Measurements from ENCODE around the gene PMPCB.

Gene PMPCB

GRCh38 chr7:103292122-103292521 lies 5.1 kb upstream of the PMPCB start:
- no peaks in the 10 kb centered on the region for H3K27me3 ChIP-seq (ENCODE audit: control insufficient read depth, insufficient read depth, low read length)
- H3K4me1 ChIP-seq (ENCODE audit: control insufficient read depth, insufficient read depth, low read length): no peaks in the 10 kb centered on the region
- H3K9me3 ChIP-seq (ENCODE audit: control insufficient read depth, low read length): no peaks in the 10 kb centered on the region
- no peaks in the 10 kb centered on the region for H3K36me3 ChIP-seq (ENCODE audit: control insufficient read depth, insufficient read depth, low read length)
- no peak overlapping the region for H3K9ac ChIP-seq (ENCODE audit: low read length)
- H3K4me3 ChIP-seq (ENCODE audit: low read length): no peak overlapping the region

GRCh38 chr7:103293526-103293925 lies 3.7 kb upstream of the PMPCB start:
- H3K4me3 ChIP-seq (ENCODE audit: low read length): no peak overlapping the region
- no peaks in the 10 kb centered on the region for H3K36me3 ChIP-seq (ENCODE audit: control insufficient read depth, insufficient read depth, low read length)
- no peaks in the 10 kb centered on the region for H3K9me3 ChIP-seq (ENCODE audit: control insufficient read depth, low read length)
- peaks cover 6% of the 10 kb centered on the region for H3K4me1 ChIP-seq (ENCODE audit: control insufficient read depth, insufficient read depth, low read length)
- no peaks in the 10 kb centered on the region for H3K27me3 ChIP-seq (ENCODE audit: control insufficient read depth, insufficient read depth, low read length)
- H3K9ac ChIP-seq (ENCODE audit: low read length): no peak overlapping the region

GRCh38 chr7:103297837-103298179 lies 573 bp downstream of the PMPCB start:
- peaks cover 11% of the 10 kb centered on the region for H3K4me1 ChIP-seq (ENCODE audit: control insufficient read depth, insufficient read depth, low read length)
- H3K9ac ChIP-seq (ENCODE audit: low read length): peak overlapping the region; percentile 85
- H3K9me3 ChIP-seq (ENCODE audit: control insufficient read depth, low read length): no peaks in the 10 kb centered on the region
- H3K4me3 ChIP-seq (ENCODE audit: low read length): peak overlapping the region; percentile 60
- no peaks in the 10 kb centered on the region for H3K27me3 ChIP-seq (ENCODE audit: control insufficient read depth, insufficient read depth, low read length)
- H3K36me3 ChIP-seq (ENCODE audit: control insufficient read depth, insufficient read depth, low read length): no peaks in the 10 kb centered on the region

DNA sequence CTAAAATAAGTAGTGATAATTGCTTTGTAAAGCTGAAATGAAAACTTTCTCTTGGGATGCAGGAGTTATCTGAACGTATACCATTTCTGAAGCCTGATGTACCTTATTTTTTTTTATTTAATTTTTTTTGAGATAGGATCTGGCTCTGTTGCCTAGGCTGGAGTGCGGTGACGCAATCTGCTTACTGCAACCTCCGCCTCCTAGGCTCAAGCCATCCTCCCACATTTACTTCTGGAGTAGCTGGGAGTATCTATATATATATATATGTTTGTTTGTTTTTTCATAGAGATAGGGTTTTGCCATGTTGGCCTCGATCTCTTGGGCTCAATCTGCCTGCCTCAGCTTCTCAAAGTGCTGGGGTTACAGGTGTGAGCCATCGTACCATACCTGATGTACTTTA lies 2.4 kb downstream of the PMPCB start:
- Histone ChIP-seq H3K4me3 (ENCODE audit: low read length) (no peak overlapping the region), H3K4me1 (ENCODE audit: control insufficient read depth, insufficient read depth, low read length) (peaks cover 11% of the 10 kb centered on the region), H3K9me3 (ENCODE audit: control insufficient read depth, low read length) (no peaks in the 10 kb centered on the region), H3K27me3 (ENCODE audit: control insufficient read depth, insufficient read depth, low read length) (no peaks in the 10 kb centered on the region), H3K36me3 (ENCODE audit: control insufficient read depth, insufficient read depth, low read length) (no peaks in the 10 kb centered on the region), H3K9ac (ENCODE audit: low read length) (no peak overlapping the region)

DNA sequence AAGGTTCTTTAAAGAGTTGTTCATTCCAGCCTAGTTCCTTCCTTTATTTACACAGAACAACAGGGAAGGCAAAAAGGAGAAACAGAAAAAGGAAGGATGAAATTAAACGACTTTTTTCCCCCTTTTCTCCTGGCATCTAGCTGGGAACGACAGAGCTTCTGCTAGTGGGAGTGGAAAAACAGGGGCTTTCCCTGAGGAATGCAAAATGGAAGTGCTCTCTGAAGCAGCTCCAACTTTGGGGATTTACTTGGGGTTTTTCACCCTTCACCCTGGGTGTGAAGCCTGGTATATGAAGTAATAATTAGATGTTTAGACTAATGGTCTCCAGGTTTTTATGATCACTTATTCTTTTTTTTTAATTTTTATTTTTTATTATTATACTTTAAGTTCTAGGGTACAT lies 4.2 kb downstream of the PMPCB start:
- Histone ChIP-seq H3K9me3 (ENCODE audit: control insufficient read depth, low read length) (no peaks in the 10 kb centered on the region), H3K27me3 (ENCODE audit: control insufficient read depth, insufficient read depth, low read length) (no peaks in the 10 kb centered on the region), H3K36me3 (ENCODE audit: control insufficient read depth, insufficient read depth, low read length) (no peaks in the 10 kb centered on the region)

GRCh38 chr7:103307503-103308231 lies 10.4 kb downstream of the PMPCB start:
- Histone ChIP-seq H3K36me3 (ENCODE audit: control insufficient read depth, insufficient read depth, low read length) (no peaks in the 10 kb centered on the region), H3K4me1 (ENCODE audit: control insufficient read depth, insufficient read depth, low read length) (no peaks in the 10 kb centered on the region)

More for the DNA sequence above, 4.2 kb downstream of the PMPCB start:
- no peak overlapping the region for H3K9ac ChIP-seq (ENCODE audit: low read length)
- H3K4me1 ChIP-seq (ENCODE audit: control insufficient read depth, insufficient read depth, low read length): peaks cover 11% of the 10 kb centered on the region
- H3K4me3 ChIP-seq (ENCODE audit: low read length): no peak overlapping the region

DNA sequence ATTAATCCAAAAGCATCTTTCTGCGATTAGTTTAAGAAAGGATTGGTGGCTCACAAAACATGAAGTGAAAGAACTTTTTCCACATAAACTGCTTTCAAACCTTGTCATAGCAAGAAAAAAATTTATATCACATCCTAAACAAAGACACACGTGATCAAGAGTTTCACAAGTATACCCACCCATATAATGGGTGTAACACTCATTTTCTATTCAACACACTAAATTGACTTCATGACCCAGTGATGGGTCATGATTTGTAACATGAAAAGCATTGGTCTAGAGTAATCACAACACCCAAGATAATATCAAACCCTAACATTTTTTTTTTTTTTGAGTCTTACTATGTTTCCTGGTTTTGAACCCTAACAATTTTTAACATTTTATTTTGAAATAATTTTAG lies 17.6 kb downstream of the PMPCB start:
- no peaks in the 10 kb centered on the region for H3K27me3 ChIP-seq (ENCODE audit: control insufficient read depth, insufficient read depth, low read length)
- H3K4me1 ChIP-seq (ENCODE audit: control insufficient read depth, insufficient read depth, low read length): no peaks in the 10 kb centered on the region
- no peak overlapping the region for H3K9ac ChIP-seq (ENCODE audit: low read length)
- H3K4me3 ChIP-seq (ENCODE audit: low read length): no peak overlapping the region
- no peaks in the 10 kb centered on the region for H3K36me3 ChIP-seq (ENCODE audit: control insufficient read depth, insufficient read depth, low read length)
- no peaks in the 10 kb centered on the region for H3K9me3 ChIP-seq (ENCODE audit: control insufficient read depth, low read length)

More at GRCh38 chr7:103307503-103308231, 10.4 kb downstream of the PMPCB start:
- H3K9ac ChIP-seq (ENCODE audit: low read length): no peak overlapping the region
- no peaks in the 10 kb centered on the region for H3K27me3 ChIP-seq (ENCODE audit: control insufficient read depth, insufficient read depth, low read length)
- H3K9me3 ChIP-seq (ENCODE audit: control insufficient read depth, low read length): no peaks in the 10 kb centered on the region
- H3K4me3 ChIP-seq (ENCODE audit: low read length): no peak overlapping the region

- no peak overlapping the region for H3K4me3 ChIP-seq (ENCODE audit: low read length)
- H3K9ac ChIP-seq (ENCODE audit: low read length): no peak overlapping the region
- no peaks in the 10 kb centered on the region for H3K27me3 ChIP-seq (ENCODE audit: control insufficient read depth, insufficient read depth, low read length)
- H3K36me3 ChIP-seq (ENCODE audit: control insufficient read depth, insufficient read depth, low read length): no peaks in the 10 kb centered on the region
- H3K4me1 ChIP-seq (ENCODE audit: control insufficient read depth, insufficient read depth, low read length): no peaks in the 10 kb centered on the region
- H3K9me3 ChIP-seq (ENCODE audit: control insufficient read depth, low read length): no peaks in the 10 kb centered on the region
Measured at GRCh38 chr7:103316380-103316941, 19.2 kb downstream of the PMPCB start.

GRCh38 chr7:103317009-103317408 lies 19.8 kb downstream of the PMPCB start:
- no peaks in the 10 kb centered on the region for H3K4me1 ChIP-seq (ENCODE audit: control insufficient read depth, insufficient read depth, low read length)
- no peaks in the 10 kb centered on the region for H3K9me3 ChIP-seq (ENCODE audit: control insufficient read depth, low read length)
- no peaks in the 10 kb centered on the region for H3K27me3 ChIP-seq (ENCODE audit: control insufficient read depth, insufficient read depth, low read length)
- H3K9ac ChIP-seq (ENCODE audit: low read length): no peak overlapping the region
- H3K36me3 ChIP-seq (ENCODE audit: control insufficient read depth, insufficient read depth, low read length): no peaks in the 10 kb centered on the region
- H3K4me3 ChIP-seq (ENCODE audit: low read length): no peak overlapping the region

GRCh38 chr7:103325744-103326143 lies 28.5 kb downstream of the PMPCB start:
- no peak overlapping the region for H3K9ac ChIP-seq (ENCODE audit: low read length)
- H3K9me3 ChIP-seq (ENCODE audit: control insufficient read depth, low read length): no peaks in the 10 kb centered on the region
- H3K27me3 ChIP-seq (ENCODE audit: control insufficient read depth, insufficient read depth, low read length): no peaks in the 10 kb centered on the region
- peaks cover 5% of the 10 kb centered on the region for H3K36me3 ChIP-seq (ENCODE audit: control insufficient read depth, insufficient read depth, low read length)
- no peaks in the 10 kb centered on the region for H3K4me1 ChIP-seq (ENCODE audit: control insufficient read depth, insufficient read depth, low read length)
- H3K4me3 ChIP-seq (ENCODE audit: low read length): no peak overlapping the region

- H3K27me3 ChIP-seq (ENCODE audit: control insufficient read depth, insufficient read depth, low read length): no peaks in the 10 kb centered on the region
Measured at GRCh38 chr7:103336761-103337160, 39.5 kb downstream of the PMPCB start.

DNA sequence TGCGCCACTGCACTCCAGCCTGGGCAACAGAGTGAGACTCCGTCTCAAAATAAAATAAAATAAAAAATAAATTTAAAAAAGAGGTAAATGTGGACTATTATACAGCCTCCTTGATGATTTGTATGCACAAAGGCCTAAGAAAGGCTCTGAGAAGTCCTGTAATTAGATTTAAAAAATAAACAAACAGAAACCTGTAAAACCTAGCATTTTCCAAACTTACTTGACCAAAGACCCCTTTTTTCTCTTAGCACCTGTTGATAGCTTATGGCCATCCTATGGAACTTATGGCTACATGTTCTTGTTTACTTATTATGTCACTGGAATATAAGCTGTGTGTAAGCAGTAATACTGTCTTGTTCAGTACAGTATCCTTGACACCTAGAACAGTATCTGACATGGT lies 41.6 kb downstream of the PMPCB start:
- Histone ChIP-seq H3K36me3 (ENCODE audit: control insufficient read depth, insufficient read depth, low read length) (peaks cover 3% of the 10 kb centered on the region), H3K9me3 (ENCODE audit: control insufficient read depth, low read length) (no peaks in the 10 kb centered on the region), H3K4me1 (ENCODE audit: control insufficient read depth, insufficient read depth, low read length) (no peaks in the 10 kb centered on the region), H3K4me3 (ENCODE audit: low read length) (no peak overlapping the region), H3K27me3 (ENCODE audit: control insufficient read depth, insufficient read depth, low read length) (no peaks in the 10 kb centered on the region), H3K9ac (ENCODE audit: low read length) (no peak overlapping the region)

More at GRCh38 chr7:103336761-103337160, 39.5 kb downstream of the PMPCB start:
- Histone ChIP-seq H3K36me3 (ENCODE audit: control insufficient read depth, insufficient read depth, low read length) (peaks cover 3% of the 10 kb centered on the region), H3K4me1 (ENCODE audit: control insufficient read depth, insufficient read depth, low read length) (no peaks in the 10 kb centered on the region), H3K9me3 (ENCODE audit: control insufficient read depth, low read length) (no peaks in the 10 kb centered on the region), H3K4me3 (ENCODE audit: low read length) (no peak overlapping the region), H3K9ac (ENCODE audit: low read length) (no peak overlapping the region)

Measured in mucosa of stomach (tissue), 1 donor.